Measurements from ENCODE around the gene PPP4R2.
A peak's percentile ranks its signal among the peaks of the same experiment; 100 is the strongest.

GRCh38 chr3:72997421-72997961 lies 880 bp downstream of the PPP4R2 start:
- peak; percentile 60 for TF ChIP-seq CTCF (conservative IDR thresholded peaks at IDR 0.05)
- TF ChIP-seq EZH2 (IDR thresholded peaks at IDR 0.05; ENCODE audit: low read depth): no peak
